Nephron (organoid): ENCODE results near the gene NOTUM.

Experiments used
- H3K27ac Mint-ChIP-seq, 3 experiments: 2 replicates each; pipeline ENCODE4 v1.8.0; 2020; ENCODE audit warnings: mixed read lengths in 3 of 3, mild to moderate bottlenecking in 2 of 3, moderate library complexity in 1 of 3
- H3K27me3 Mint-ChIP-seq: 2 replicates; pipeline ENCODE4 v1.8.0; 2021; ENCODE audit warnings: low read depth, mild to moderate bottlenecking, moderate library complexity, mixed read lengths
- H3K36me3 Mint-ChIP-seq: 2 replicates; pipeline ENCODE4 v1.8.0; 2020; ENCODE audit warnings: low read depth, mixed read lengths
- H3K4me1 Mint-ChIP-seq: 2 replicates; pipeline ENCODE4 v1.8.0; 2020; ENCODE audit warnings: mixed read lengths
- H3K4me3 Mint-ChIP-seq, 3 experiments: 2 replicates each; pipeline ENCODE4 v1.8.0; 2020; ENCODE audit warnings: mild to moderate bottlenecking in 3 of 3, mixed read lengths in 3 of 3, moderate library complexity in 2 of 3
- H3K9me3 Mint-ChIP-seq: 2 replicates; pipeline ENCODE4 v1.8.0; 2020; ENCODE audit warnings: mixed read lengths
- CTCF ChIP-seq, 3 experiments: fragments of 200-600 bp; sonication (generic); IDR thresholded peaks; one replicate each; pipeline ENCODE4 v1.5.0; 2021; ENCODE audit warnings: antibody characterized with exemption in 3 of 3; ENCODE audit not compliant: unreplicated experiment in 3 of 3

NOTUM gene

GRCh38 chr17:82007228-82007494 lies 46.2 kb upstream of the NOTUM start:
- no peak for TF ChIP-seq CTCF (IDR thresholded peaks at IDR 0.05; ENCODE audit: unreplicated experiment in 3 of 3)
- Mint-ChIP-seq H3K4me1 (peaks cover 18% of the 10 kb centered on the region), H3K27me3 (no peaks in the 10 kb centered on the region), H3K4me3 (no peak overlapping the region), H3K27ac (no peak overlapping the region), H3K9me3 (no peaks in the 10 kb centered on the region), H3K36me3 (no peaks in the 10 kb centered on the region)

- Mint-ChIP-seq H3K4me3 (peak overlapping the region in 2 of 3 experiments; percentile 4 to 39), H3K27ac (peak overlapping the region in 2 of 3 experiments; percentile 75 to 86), H3K27me3 (no peaks in the 10 kb centered on the region), H3K9me3 (no peaks in the 10 kb centered on the region), H3K36me3 (no peaks in the 10 kb centered on the region), H3K4me1 (peaks cover 18% of the 10 kb centered on the region)
- no peak for TF ChIP-seq CTCF (IDR thresholded peaks at IDR 0.05; ENCODE audit: unreplicated experiment in 3 of 3)
Measured at GRCh38 chr17:82006468-82007227, 45.7 kb upstream of the NOTUM start.

- H3K36me3 Mint-ChIP-seq = no peaks in the 10 kb centered on the region
- H3K27me3 Mint-ChIP-seq = no peaks in the 10 kb centered on the region
- H3K27ac Mint-ChIP-seq = peak overlapping the region in 2 of 3 experiments; percentile 75 to 86
- no peaks in the 10 kb centered on the region for H3K9me3 Mint-ChIP-seq
- H3K4me3 Mint-ChIP-seq = peak overlapping the region in 2 of 3 experiments; percentile 4 to 39
- H3K4me1 Mint-ChIP-seq = peaks cover 18% of the 10 kb centered on the region
- no peak for TF ChIP-seq CTCF (IDR thresholded peaks at IDR 0.05; ENCODE audit: unreplicated experiment in 3 of 3)
Measured at GRCh38 chr17:82005701-82006348, 44.8 kb upstream of the NOTUM start.

GRCh38 chr17:82004517-82005455 lies 43.8 kb upstream of the NOTUM start:
- Mint-ChIP-seq H3K9me3 (no peaks in the 10 kb centered on the region), H3K4me1 (peaks cover 27% of the 10 kb centered on the region), H3K27me3 (no peaks in the 10 kb centered on the region), H3K4me3 (no peak overlapping the region), H3K36me3 (no peaks in the 10 kb centered on the region), H3K27ac (no peak overlapping the region)
- no peak for TF ChIP-seq CTCF (IDR thresholded peaks at IDR 0.05; ENCODE audit: unreplicated experiment in 3 of 3)

GRCh38 chr17:82003411-82004381 lies 42.7 kb upstream of the NOTUM start:
- no peaks in the 10 kb centered on the region for H3K27me3 Mint-ChIP-seq
- no peak for TF ChIP-seq CTCF (IDR thresholded peaks at IDR 0.05; ENCODE audit: unreplicated experiment in 3 of 3)
- H3K36me3 Mint-ChIP-seq = no peaks in the 10 kb centered on the region
- peak overlapping the region in 2 of 3 experiments; percentile 45 to 46 for H3K27ac Mint-ChIP-seq
- H3K9me3 Mint-ChIP-seq = no peaks in the 10 kb centered on the region
- peak overlapping the region in 1 of 3 experiments; percentile 28 for H3K4me3 Mint-ChIP-seq
- H3K4me1 Mint-ChIP-seq = peaks cover 29% of the 10 kb centered on the region
